K562 (cell line): ENCODE results near the gene RBPJ. TPM values are rescaled to one million over a fixed set of nuclear protein-coding genes. Genes with fewer than 3 reads are reported as not detected.

Source experiments
- ATAC-seq: fragments of 200-7000 bp; cut with Tn5 transposase; 3 replicates; pipeline ENCODE4 v1.9.1; 2020; ENCODE audit warnings: moderate library complexity
- BruUV-seq: library from RNA; stranded (reverse); fragments of 400-500 nt; replicated peaks from 2 replicates; lab custom pipeline; 2021; lab: Mats Ljungman, UMichigan
- CTCF ChIA-PET: fragments of 300-600 bp; formaldehyde crosslinking; extraction: SDS; loops from one replicate; lab custom pipeline; 2021; ENCODE audit warnings: low intra/inter-chr PET ratio; lab: Yijun Ruan, JAX
- POLR2A ChIA-PET: fragments of 300-600, 350-650 bp; sonication (Branson Sonifier 250); formaldehyde crosslinking; extraction: SDS; loops from one replicate; lab custom pipeline; 2021; ENCODE audit warnings: antibody characterized with exemption, inconsistent platforms; lab: Yijun Ruan, JAX
- DNase-seq, 4 experiments: peaks; one replicate each; pipeline versions ENCODE4 v3.0.0 to v3.0.0-alpha.2; 2011 to 2018; ENCODE audit warnings: low spot score in 3 of 4, mixed read lengths in 3 of 4; ENCODE audit errors: extremely low read depth in 1 of 4
- FAIRE-seq: peaks from 2 replicates; lab custom pipeline; 2011; peaks lifted over from hg19 to GRCh38; lab: Jason Lieb, UNC
- H2AFZ ChIP-seq: 2 replicates; pipeline ENCODE4 v1.6.0; 2011; ENCODE audit warnings: low read depth, low read length, control low read depth, inconsistent platforms
- H3K27ac ChIP-seq: fragments of 200-600 bp; 3 replicates; pipeline ENCODE4 v1.8.0; 2011; ENCODE audit warnings: low read depth, mild to moderate bottlenecking, control low read depth, inconsistent platforms, low read length, moderate library complexity, mixed read lengths; ENCODE audit errors: extremely low read depth
- H3K27me3 ChIP-seq, 2 experiments: fragments of 300-600 bp in 1 of 2; 2 replicates in 1 of 2; 3 replicates in 1 of 2; pipeline versions ENCODE4 v1.6.0 to v1.8.0; 2011; ENCODE audit warnings: inconsistent platforms in 2 of 2, low read length in 2 of 2, mild to moderate bottlenecking in 1 of 2, mixed read lengths in 1 of 2, moderate library complexity in 1 of 2; ENCODE audit not compliant: control insufficient read depth in 2 of 2, insufficient read depth in 2 of 2
- H3K36me3 ChIP-seq: fragments of 300-600 bp; 3 replicates; pipeline ENCODE4 v1.8.0; 2011; ENCODE audit warnings: mild to moderate bottlenecking, low read length, inconsistent platforms; ENCODE audit not compliant: control insufficient read depth, insufficient read depth
- H3K4me1 ChIP-seq, 2 experiments: fragments of 200-600 bp in 1 of 2; replicated peaks in 1 of 2; 2 replicates in 1 of 2; 3 replicates in 1 of 2; pipeline versions ENCODE4 v1.5.1 to v1.8.0; 2011; ENCODE audit warnings: inconsistent platforms in 2 of 2, low read length in 2 of 2, mild to moderate bottlenecking in 1 of 2, mixed read lengths in 1 of 2, moderate library complexity in 1 of 2; ENCODE audit not compliant: control insufficient read depth in 2 of 2, insufficient read depth in 2 of 2
- H3K4me2 ChIP-seq: 2 replicates; pipeline ENCODE4 v1.6.1; 2011; ENCODE audit warnings: low read length, control low read depth, inconsistent platforms, mixed read lengths; ENCODE audit not compliant: insufficient read depth
- H3K4me3 ChIP-seq: fragments of 200-600 bp; sonication (generic), shearing (Covaris generic); 2 replicates; pipeline ENCODE4 v1.5.1; 2016; ENCODE audit warnings: control low read depth, inconsistent platforms
- H3K79me2 ChIP-seq: fragments of 200-600 bp; 3 replicates; pipeline ENCODE4 v1.8.0; 2011; ENCODE audit warnings: low read length, inconsistent platforms; ENCODE audit not compliant: control insufficient read depth, insufficient read depth
- H3K9ac ChIP-seq, 2 experiments: 2 replicates each; pipeline versions ENCODE4 v1.6.0 to v1.6.1; 2011; ENCODE audit warnings: low read depth in 2 of 2, low read length in 2 of 2, control low read depth in 1 of 2, inconsistent platforms in 1 of 2, mild to moderate bottlenecking in 1 of 2, mixed read lengths in 1 of 2; ENCODE audit not compliant: insufficient read depth in 1 of 2
- H3K9me1 ChIP-seq: one replicate; pipeline ENCODE4 v1.6.0; 2011; ENCODE audit warnings: inconsistent platforms, mild to moderate bottlenecking, low read length, moderate library complexity; ENCODE audit not compliant: control insufficient read depth, insufficient read depth
- H3K9me3 ChIP-seq: replicated peaks from 2 replicates; pipeline ENCODE4 v1.5.1; 2011; ENCODE audit warnings: low read depth, low read length, inconsistent platforms; ENCODE audit not compliant: control insufficient read depth, insufficient read depth
- H4K20me1 ChIP-seq: replicated peaks from 2 replicates; pipeline ENCODE4 v1.6.1; 2011; ENCODE audit warnings: low read length, inconsistent platforms, mixed read lengths; ENCODE audit not compliant: control insufficient read depth, insufficient read depth
- ATF6 ChIP-seq: sonication (generic); formaldehyde crosslinking; IDR thresholded peaks from 2 replicates; pipeline ENCODE4 v1.4.0; 2020; ENCODE audit warnings: mild to moderate bottlenecking, missing genetic modification reagents
- GATAD2A ChIP-seq: fragments of 450-650 bp; IDR thresholded peaks from 2 replicates; pipeline ENCODE4 v1.6.1; 2017
- HIVEP1 ChIP-seq: fragments of 250-450 bp; sonication (Bioruptor Pico); IDR thresholded peaks from 2 replicates; pipeline ENCODE4 v1.4.0; 2020; ENCODE audit warnings: mild to moderate bottlenecking
- MAFG ChIP-seq: fragments of 450-650 bp; conservative IDR thresholded peaks from 2 replicates; pipeline ENCODE4 v1.6.1; 2016; ENCODE audit warnings: missing genetic modification characterization, missing compliant biosample characterization
- RNF219 ChIP-seq: fragments of 250-450 bp; sonication (Bioruptor Pico); IDR thresholded peaks from 2 replicates; pipeline ENCODE4 v1.5.0; 2022; ENCODE audit warnings: mild to moderate bottlenecking
- TOE1 ChIP-seq, 2 experiments: fragments of 450-650 bp in 1 of 2; sonication (generic) in 1 of 2; formaldehyde crosslinking in 1 of 2; IDR thresholded peaks; 2 replicates each; pipeline versions ENCODE4 v1.7.1 to v1.8.0; 2016 to 2022; ENCODE audit warnings: borderline replicate concordance in 2 of 2, mild to moderate bottlenecking in 2 of 2, antibody characterized with exemption in 1 of 2, inconsistent platforms in 1 of 2, low read depth in 1 of 2, missing genetic modification reagents in 1 of 2, moderate library complexity in 1 of 2
- XRCC4 ChIP-seq: IDR thresholded peaks from one replicate; pipeline ENCODE4 v1.6.1; 2011; ENCODE audit not compliant: insufficient read depth, insufficient read length; ENCODE audit errors: extremely low read depth
- ZBTB40 ChIP-seq, 2 experiments: fragments of 450-650 bp in 1 of 2; sonication (generic) in 1 of 2; formaldehyde crosslinking in 1 of 2; IDR thresholded peaks; 2 replicates each; pipeline versions ENCODE4 v1.7.1 to v1.9.0; 2016 to 2022; ENCODE audit warnings: inconsistent platforms in 1 of 2, mild to moderate bottlenecking in 1 of 2, missing genetic modification reagents in 1 of 2
- in situ Hi-C: fragments of 300-500 bp; cut with MboI; formaldehyde crosslinking; loops from 4 replicates; pipeline ENCODE4 v1.15.0; 2018; ENCODE audit warnings: inconsistent platforms, mixed read lengths
- intact Hi-C: fragments of 100-400 bp; cut with micrococcal nuclease; formaldehyde crosslinking; loops from 2 replicates; pipeline ENCODE4 v1.14.2; 2022
- polyA plus RNA-seq, 8 experiments: library from polyadenylated mRNA; depleted of rRNA in 4 of 8; stranded (reverse) in 5 of 8; unstranded in 3 of 8; fragments of >200 nt; fragmentation: Nextera tagmentation in 2 of 8; fragmentation: Illumina TruSeq in 1 of 8; extraction: Ambion mirVana in 2 of 8; extraction: Trizol in 1 of 8; gene quantifications; 2 replicates each; pipeline versions ENCODE4 v1.2.1 to v1.2.3, GENCODE V29; 2011 to 2014; ENCODE audit warnings: inconsistent platforms in 1 of 8, missing spikeins in 1 of 8
- total RNA-seq, 7 experiments: library from RNA; depleted of rRNA in 6 of 7; stranded (reverse); fragments of >200 nt in 6 of 7; fragmentation: Illumina TruSeq in 2 of 7; extraction: Trizol in 2 of 7; gene quantifications; 2 replicates each; pipeline versions ENCODE4 v1.2.1 to v1.2.3, GENCODE V29; 2011 to 2021; ENCODE audit warnings: low replicate concordance in 1 of 7

The RBPJ gene
- total and polyA plus RNA-seq, 9 of the 15 experiments (the other 6 are each of a cell fraction or from before 2014, with no cell fraction given) = 17.2 to 49.4 (median 33.8) TPM

GRCh38 chr4:26368685-26369084, 47.9 kb downstream of the RBPJ start:
- Histone ChIP-seq H2AFZ (no peak overlapping the region), H3K27me3 (no peaks in the 10 kb centered on the region), H4K20me1 (0 out of 2 replicates have a peak, but pooled peaks cover 4% of the 10 kb centered on the region), H3K4me1 (peaks cover 0 to 6% of the 10 kb centered on the region in 2 experiments; a peak in 2 of 5 replicates), H3K79me2 (peaks cover 29% of the 10 kb centered on the region), H3K9ac (no peak overlapping the region), H3K9me3 (no peaks in the 10 kb centered on the region), H3K4me3 (no peak overlapping the region), H3K9me1 (no peaks in the 10 kb centered on the region), H3K4me2 (no peak overlapping the region), H3K27ac (no peak overlapping the region), H3K36me3 (0 out of 3 replicates have a peak, but pooled peaks cover 3% of the 10 kb centered on the region)
- in situ Hi-C loops (no loop called here), intact Hi-C loops (no loop called here)
- CTCF ChIA-PET = no interaction called here
- BruUV-seq = no TSS peak
- DNase-seq (no peak), FAIRE-seq (no peak), ATAC-seq (no peak)
- POLR2A ChIA-PET = no interaction called here
- TF ChIP-seq ZBTB40 (IDR thresholded peaks at IDR 0.05) (no peak), ZBTB40 (CRISPR knock-in tag; IDR thresholded peaks at IDR 0.05) (no peak), GATAD2A (no peak), MAFG (tag) (no peak), HIVEP1 (no peak), TOE1 (IDR thresholded peaks at IDR 0.05; ENCODE audit: borderline replicate concordance) (no peak), TOE1 (CRISPR knock-in tag; IDR thresholded peaks at IDR 0.05; ENCODE audit: borderline replicate concordance, low read depth) (no peak), XRCC4 (no peak), RNF219 (CRISPR knock-in tag) (no peak), ATF6 (CRISPR knock-in tag) (no peak)
